Spleen (tissue), 7 donors: Measurements from ENCODE around the gene C10orf53.

ENCODE experiments used
- POLR2AphosphoS5 ChIP-seq, 3 donors: sonication (generic); formaldehyde crosslinking; IDR thresholded peaks; one replicate each; pipeline ENCODE4 v1.5.1; 2017; ENCODE audit warnings: antibody characterized with exemption in 3 of 3
- TF ChIP-seq, protein P1 (sequence below), 11 experiments: fragments of 200-600 bp in 7 of 11; fragments of 450-650 bp in 4 of 11; sonication (generic) in 4 of 11; IDR thresholded peaks in 8 of 11; conservative IDR thresholded peaks in 3 of 11; 1 replicate in 7 of 11; 2 replicates in 4 of 11; pipeline versions ENCODE4 v1.4.0 to v1.8.0; 2016 to 2021; ENCODE audit warnings: antibody characterized with exemption in 11 of 11, inconsistent platforms in 4 of 11, mild to moderate bottlenecking in 1 of 11
- donor health status: DM: no; HTN: no; CAD: no; lungs with moderate emphysema.
- donor health status: DM: no; HTN: no; CAD: no.
- donor health status: DM: no; HTN: no; CAD: no.

- TF ChIP-seq, protein P1, sequence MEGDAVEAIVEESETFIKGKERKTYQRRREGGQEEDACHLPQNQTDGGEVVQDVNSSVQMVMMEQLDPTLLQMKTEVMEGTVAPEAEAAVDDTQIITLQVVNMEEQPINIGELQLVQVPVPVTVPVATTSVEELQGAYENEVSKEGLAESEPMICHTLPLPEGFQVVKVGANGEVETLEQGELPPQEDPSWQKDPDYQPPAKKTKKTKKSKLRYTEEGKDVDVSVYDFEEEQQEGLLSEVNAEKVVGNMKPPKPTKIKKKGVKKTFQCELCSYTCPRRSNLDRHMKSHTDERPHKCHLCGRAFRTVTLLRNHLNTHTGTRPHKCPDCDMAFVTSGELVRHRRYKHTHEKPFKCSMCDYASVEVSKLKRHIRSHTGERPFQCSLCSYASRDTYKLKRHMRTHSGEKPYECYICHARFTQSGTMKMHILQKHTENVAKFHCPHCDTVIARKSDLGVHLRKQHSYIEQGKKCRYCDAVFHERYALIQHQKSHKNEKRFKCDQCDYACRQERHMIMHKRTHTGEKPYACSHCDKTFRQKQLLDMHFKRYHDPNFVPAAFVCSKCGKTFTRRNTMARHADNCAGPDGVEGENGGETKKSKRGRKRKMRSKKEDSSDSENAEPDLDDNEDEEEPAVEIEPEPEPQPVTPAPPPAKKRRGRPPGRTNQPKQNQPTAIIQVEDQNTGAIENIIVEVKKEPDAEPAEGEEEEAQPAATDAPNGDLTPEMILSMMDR (IDR thresholded peaks at IDR 0.05 in 8 of 11, conservative IDR thresholded peaks at IDR 0.05 in 3 of 11) = no peak
- TF ChIP-seq POLR2AphosphoS5 (IDR thresholded peaks at IDR 0.05) = no peak
Observed at GRCh38 chr10:49631975-49632374, 47.5 kb upstream of the C10orf53 start.
